Measurements from ENCODE around the gene GUCY1B1. TPM values are rescaled to one million over a fixed set of nuclear protein-coding genes. Genes with fewer than 3 reads are reported as not detected.

Gene GUCY1B1
- total RNA-seq, 1 donor from 2014 or later, result 2.2 TPM

DNA sequence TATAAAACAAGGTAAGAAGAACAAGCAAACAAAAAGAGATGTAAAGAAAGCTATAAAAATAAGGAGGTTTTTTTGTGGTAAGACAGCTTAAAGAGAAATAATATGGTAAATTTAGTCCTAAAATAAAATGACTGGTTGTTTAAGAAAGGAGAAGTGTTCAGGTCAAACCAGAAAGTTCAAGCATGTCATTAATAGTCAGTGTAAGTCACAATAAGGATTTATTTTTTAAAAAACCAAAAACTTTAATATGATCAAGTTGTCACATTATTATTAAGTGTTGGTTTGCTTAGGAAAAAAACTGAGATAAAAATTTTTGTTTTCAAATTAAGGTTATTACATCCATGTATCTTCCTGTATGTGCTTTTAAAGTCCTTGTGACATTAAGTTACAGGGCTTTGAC is 88.1 kb downstream of the GUCY1B1 start:
- H3K27ac Mint-ChIP-seq (ENCODE audit: unreplicated experiment), result no peak overlapping the region
- peaks cover 5% of the 10 kb centered on the region for H3K9me3 Mint-ChIP-seq (ENCODE audit: unreplicated experiment)
- TF ChIP-seq, protein P1, sequence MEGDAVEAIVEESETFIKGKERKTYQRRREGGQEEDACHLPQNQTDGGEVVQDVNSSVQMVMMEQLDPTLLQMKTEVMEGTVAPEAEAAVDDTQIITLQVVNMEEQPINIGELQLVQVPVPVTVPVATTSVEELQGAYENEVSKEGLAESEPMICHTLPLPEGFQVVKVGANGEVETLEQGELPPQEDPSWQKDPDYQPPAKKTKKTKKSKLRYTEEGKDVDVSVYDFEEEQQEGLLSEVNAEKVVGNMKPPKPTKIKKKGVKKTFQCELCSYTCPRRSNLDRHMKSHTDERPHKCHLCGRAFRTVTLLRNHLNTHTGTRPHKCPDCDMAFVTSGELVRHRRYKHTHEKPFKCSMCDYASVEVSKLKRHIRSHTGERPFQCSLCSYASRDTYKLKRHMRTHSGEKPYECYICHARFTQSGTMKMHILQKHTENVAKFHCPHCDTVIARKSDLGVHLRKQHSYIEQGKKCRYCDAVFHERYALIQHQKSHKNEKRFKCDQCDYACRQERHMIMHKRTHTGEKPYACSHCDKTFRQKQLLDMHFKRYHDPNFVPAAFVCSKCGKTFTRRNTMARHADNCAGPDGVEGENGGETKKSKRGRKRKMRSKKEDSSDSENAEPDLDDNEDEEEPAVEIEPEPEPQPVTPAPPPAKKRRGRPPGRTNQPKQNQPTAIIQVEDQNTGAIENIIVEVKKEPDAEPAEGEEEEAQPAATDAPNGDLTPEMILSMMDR (IDR thresholded peaks at IDR 0.05; ENCODE audit: partially characterized antibody, unreplicated experiment), result no peak
- H3K27me3 Mint-ChIP-seq (ENCODE audit: unreplicated experiment), result peaks cover 2% of the 10 kb centered on the region
- H3K36me3 Mint-ChIP-seq (ENCODE audit: unreplicated experiment), result peaks cover 12% of the 10 kb centered on the region
- no peaks in the 10 kb centered on the region for H3K4me1 Mint-ChIP-seq (ENCODE audit: low read depth, unreplicated experiment)
- DNase-seq, result no peak
- no peak overlapping the region for H3K4me3 Mint-ChIP-seq (ENCODE audit: unreplicated experiment)

DNA sequence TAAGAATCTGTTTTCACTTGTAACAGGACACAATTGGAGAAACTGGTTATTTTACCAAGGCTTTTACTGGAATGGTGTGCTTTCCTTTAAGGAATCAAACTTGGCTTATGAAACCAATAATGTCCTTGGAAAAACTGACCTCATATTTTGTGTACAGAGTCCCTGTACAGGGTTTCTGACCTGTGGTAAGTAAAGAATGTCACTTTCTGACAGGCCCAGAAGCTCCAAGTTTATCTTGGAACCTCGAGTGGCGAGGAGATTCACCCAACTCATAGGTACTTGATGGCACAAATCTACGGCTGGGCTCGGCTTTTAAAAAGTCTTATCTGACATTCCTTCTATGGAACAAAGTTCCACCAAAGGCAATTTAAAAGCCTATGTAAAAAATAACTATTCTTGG is 90.2 kb downstream of the GUCY1B1 start:
- TF ChIP-seq, protein P1 (IDR thresholded peaks at IDR 0.05; ENCODE audit: partially characterized antibody, unreplicated experiment), result no peak
- Mint-ChIP-seq H3K4me1 (ENCODE audit: low read depth, unreplicated experiment) (no peaks in the 10 kb centered on the region), H3K27me3 (ENCODE audit: unreplicated experiment) (peaks cover 2% of the 10 kb centered on the region), H3K27ac (ENCODE audit: unreplicated experiment) (no peak overlapping the region), H3K36me3 (ENCODE audit: unreplicated experiment) (peaks cover 12% of the 10 kb centered on the region), H3K4me3 (ENCODE audit: unreplicated experiment) (no peak overlapping the region), H3K9me3 (ENCODE audit: unreplicated experiment) (peaks cover 5% of the 10 kb centered on the region)
- no peak for DNase-seq

DNA sequence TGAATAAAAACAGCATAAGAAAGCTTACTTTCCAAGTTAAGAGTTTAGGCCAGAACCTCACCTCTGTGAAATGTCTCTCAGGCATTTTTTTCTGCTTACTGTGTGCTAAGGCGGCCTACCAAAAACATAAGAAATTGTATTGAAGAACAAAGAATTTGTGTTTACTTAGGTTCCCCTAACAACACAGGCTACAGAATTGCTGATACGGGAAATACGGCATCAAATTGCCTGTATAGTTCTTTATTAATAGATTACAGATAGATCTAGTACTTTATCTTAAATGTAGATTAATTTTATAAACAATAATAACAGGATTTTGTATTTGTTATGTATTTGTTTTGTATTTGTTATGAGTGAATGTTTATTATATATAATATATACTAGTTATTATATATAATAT is 94.4 kb downstream of the GUCY1B1 start:
- H3K36me3 Mint-ChIP-seq (ENCODE audit: unreplicated experiment), result peaks cover 12% of the 10 kb centered on the region
- H3K4me1 Mint-ChIP-seq (ENCODE audit: low read depth, unreplicated experiment), result no peaks in the 10 kb centered on the region
- peaks cover 1% of the 10 kb centered on the region for H3K9me3 Mint-ChIP-seq (ENCODE audit: unreplicated experiment)
- H3K27ac Mint-ChIP-seq (ENCODE audit: unreplicated experiment), result no peak overlapping the region
- no peaks in the 10 kb centered on the region for H3K27me3 Mint-ChIP-seq (ENCODE audit: unreplicated experiment)
- H3K4me3 Mint-ChIP-seq (ENCODE audit: unreplicated experiment), result no peak overlapping the region
- TF ChIP-seq, protein P1 (IDR thresholded peaks at IDR 0.05; ENCODE audit: partially characterized antibody, unreplicated experiment), result no peak
- no peak for DNase-seq

DNA sequence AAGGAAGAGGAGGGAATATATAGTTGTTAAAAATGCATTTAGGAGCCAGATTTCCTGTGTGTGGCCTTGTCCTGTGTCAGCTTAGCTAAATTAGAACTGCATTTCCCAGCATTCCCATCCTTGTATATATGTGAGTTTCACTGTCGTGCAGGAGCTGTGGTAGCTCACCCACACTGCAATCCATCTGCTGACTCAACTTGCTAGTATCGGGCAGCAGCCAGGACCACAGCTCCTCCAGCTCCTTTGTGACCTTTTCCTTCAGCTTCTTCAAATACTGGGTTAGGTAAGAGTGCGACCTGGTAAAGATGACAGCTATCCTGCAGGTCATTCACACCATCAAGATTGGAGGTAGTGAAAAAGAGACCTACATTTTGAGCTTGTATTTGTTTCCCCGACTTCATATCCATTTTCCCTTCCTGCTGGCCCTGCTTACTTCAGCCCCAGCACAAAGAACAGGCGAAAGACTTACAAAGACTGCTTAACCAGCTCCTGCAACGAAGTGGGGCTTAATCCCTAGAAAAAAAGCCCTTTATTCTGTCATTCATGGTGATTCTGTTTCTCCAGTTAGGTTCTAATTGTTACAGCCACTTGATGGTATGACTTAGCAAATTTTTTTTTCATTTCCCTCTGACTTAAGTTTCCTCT is 95.9 kb downstream of the GUCY1B1 start:
- TF ChIP-seq, protein P1 (IDR thresholded peaks at IDR 0.05; ENCODE audit: partially characterized antibody, unreplicated experiment), result no peak
- no peak for DNase-seq
- H3K36me3 Mint-ChIP-seq (ENCODE audit: unreplicated experiment), result peaks cover 10% of the 10 kb centered on the region
- no peak overlapping the region for H3K27ac Mint-ChIP-seq (ENCODE audit: unreplicated experiment)
- H3K4me3 Mint-ChIP-seq (ENCODE audit: unreplicated experiment), result no peak overlapping the region
- no peaks in the 10 kb centered on the region for H3K27me3 Mint-ChIP-seq (ENCODE audit: unreplicated experiment)
- no peaks in the 10 kb centered on the region for H3K9me3 Mint-ChIP-seq (ENCODE audit: unreplicated experiment)
- H3K4me1 Mint-ChIP-seq (ENCODE audit: low read depth, unreplicated experiment), result no peaks in the 10 kb centered on the region

DNA sequence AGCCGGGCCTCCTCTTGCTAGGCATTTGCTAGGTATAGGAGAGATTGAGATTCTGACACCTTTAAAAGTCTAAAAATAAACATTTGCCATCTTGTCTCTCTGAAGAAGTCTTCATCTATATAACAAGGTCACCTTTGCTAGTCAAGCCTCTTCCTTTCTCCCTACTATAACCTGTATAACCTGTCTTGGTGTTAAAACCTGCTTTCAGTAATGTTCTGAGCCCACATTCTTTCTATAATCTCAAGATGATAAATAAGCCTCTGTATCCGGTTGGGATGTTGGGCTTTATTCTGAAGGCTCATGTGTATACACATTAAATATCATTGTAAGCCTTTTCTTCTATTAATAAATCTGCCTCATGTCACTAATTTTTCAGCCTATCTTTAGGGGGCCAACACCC is 97.1 kb downstream of the GUCY1B1 start:
- TF ChIP-seq, protein P1 (IDR thresholded peaks at IDR 0.05; ENCODE audit: partially characterized antibody, unreplicated experiment), result no peak
- Mint-ChIP-seq H3K4me3 (ENCODE audit: unreplicated experiment) (no peak overlapping the region), H3K36me3 (ENCODE audit: unreplicated experiment) (no peaks in the 10 kb centered on the region), H3K9me3 (ENCODE audit: unreplicated experiment) (no peaks in the 10 kb centered on the region), H3K27me3 (ENCODE audit: unreplicated experiment) (no peaks in the 10 kb centered on the region), H3K27ac (ENCODE audit: unreplicated experiment) (no peak overlapping the region), H3K4me1 (ENCODE audit: low read depth, unreplicated experiment) (no peaks in the 10 kb centered on the region)
- no peak for DNase-seq

Other genes with a start within 250 kb of the GUCY1B1 start
- not detected for gene GUCY1A1, start 92.2 kb upstream of the GUCY1B1 start, total RNA-seq (ENCODE audit: unreplicated experiment)
- gene ASIC5, start 107.3 kb downstream of the GUCY1B1 start, total RNA-seq (ENCODE audit: unreplicated experiment), result not detected
- 0.32 TPM for gene TDO2, start 144.7 kb downstream of the GUCY1B1 start, total RNA-seq (ENCODE audit: unreplicated experiment)
- 2.2 TPM for gene CTSO, start 194.8 kb downstream of the GUCY1B1 start, total RNA-seq (ENCODE audit: unreplicated experiment)

Measured in glutamatergic neuron (in vitro differentiated cells).